Activated CD4-positive, alpha-beta T cell treated with anti-CD3 and anti-CD28 coated beads for 36 hours (primary cell): ENCODE measurements around the gene NSL1. TPM values are rescaled to one million over a fixed set of nuclear protein-coding genes. Genes with fewer than 3 reads are reported as not detected.
A peak's percentile ranks its signal among the peaks of the same experiment; 100 is the strongest.

Source experiments
- ATAC-seq: fragments of 200-7000 bp; cut with Tn5 transposase; one replicate; pipeline ENCODE4 v1.10.0; 2021; ENCODE audit warnings: mild to moderate bottlenecking, moderate library complexity
- CTCF ChIA-PET: fragments of 350-600 bp; sonication (Branson Sonifier 250); formaldehyde crosslinking; loops from one replicate; lab custom pipeline; 2021; ENCODE audit warnings: antibody characterized with exemption; lab: Charles Lee
- POLR2A ChIA-PET: fragments of 350-600 bp; sonication (Branson Sonifier 250); formaldehyde crosslinking; loops from one replicate; lab custom pipeline; 2021; ENCODE audit warnings: antibody characterized with exemption, inconsistent platforms; lab: Charles Lee
- DNase-seq: peaks from one replicate; pipeline ENCODE4 v3.0.0-alpha.2; 2020
- H3K27ac Mint-ChIP-seq: one replicate; pipeline ENCODE4 v1.8.0; 2021; ENCODE audit warnings: mixed read lengths
- H3K27me3 Mint-ChIP-seq: one replicate; pipeline ENCODE4 v1.8.0; 2021; ENCODE audit warnings: mixed read lengths
- H3K36me3 Mint-ChIP-seq: one replicate; pipeline ENCODE4 v1.8.0; 2021; ENCODE audit warnings: low read depth, mixed read lengths
- H3K4me1 Mint-ChIP-seq: one replicate; pipeline ENCODE4 v1.8.0; 2021; ENCODE audit warnings: mixed read lengths
- H3K4me3 Mint-ChIP-seq: one replicate; pipeline ENCODE4 v1.8.0; 2021; ENCODE audit warnings: mild to moderate bottlenecking, moderate library complexity, mixed read lengths
- H3K9me3 Mint-ChIP-seq: one replicate; pipeline ENCODE4 v1.8.0; 2021; ENCODE audit warnings: low read depth, mixed read lengths
- intact Hi-C, 2 experiments: fragments of 100-400 bp; cut with DNase I in 1 of 2; cut with micrococcal nuclease in 1 of 2; formaldehyde crosslinking; loops; one replicate each; pipeline versions ENCODE4 v1.14.2 to v1.15.1; 2022 to 2024; cut with DNase I, micrococcal nuclease
- total RNA-seq, 2 experiments: library from RNA; stranded (reverse); gene quantifications; one replicate each; pipeline ENCODE4 v1.2.3, GENCODE V29; 2021

Gene NSL1
- total RNA-seq, 2 experiments from 2014 or later = 39.2 to 40.9 TPM

- ATAC-seq (no peak), DNase-seq (no peak)
- Mint-ChIP-seq H3K27me3 (no peaks in the 10 kb centered on the region), H3K36me3 (peaks cover under 1% of the 10 kb centered on the region), H3K4me3 (no peak overlapping the region), H3K4me1 (peaks cover 4% of the 10 kb centered on the region), H3K27ac (no peak overlapping the region), H3K9me3 (peaks cover 10% of the 10 kb centered on the region)
- intact Hi-C loops = no loop called here
- CTCF ChIA-PET = interaction anchor here (0.6 to 1.3 kb wide), 2 partner anchors 8 to 365 kb away, joined by 3 read pairs; no protein-coding TSS in a partner anchor
- POLR2A ChIA-PET = no interaction called here
These were observed 29.4 kb upstream of the NSL1 start for GRCh38 chr1:212820969-212821368.

GRCh38 chr1:212819726-212820125 lies 28.1 kb upstream of the NSL1 start:
- Mint-ChIP-seq H3K36me3 (no peaks in the 10 kb centered on the region), H3K9me3 (peaks cover 3% of the 10 kb centered on the region), H3K4me3 (no peak overlapping the region), H3K27me3 (no peaks in the 10 kb centered on the region), H3K4me1 (peaks cover 4% of the 10 kb centered on the region), H3K27ac (no peak overlapping the region)
- intact Hi-C loops = no loop called here
- ATAC-seq = no peak
- ChIA-PET CTCF (interaction anchor here (0.8 to 1.1 kb wide), 2 partner anchors 38 to 363 kb away, joined by 3 read pairs; no protein-coding TSS in a partner anchor), POLR2A (no interaction called here)
- DNase-seq = no peak

GRCh38 chr1:212816567-212817278 lies 25.1 kb upstream of the NSL1 start:
- intact Hi-C loops = no loop called here
- ChIA-PET POLR2A (interaction anchor here (0.6 kb wide), 1 partner anchor 11 kb away, joined by 3 read pairs; no protein-coding TSS in a partner anchor), CTCF (interaction anchor here (1.2 kb wide), 1 partner anchor 178 kb away, joined by 3 read pairs; no protein-coding TSS in a partner anchor)
- Mint-ChIP-seq H3K4me3 (no peak overlapping the region), H3K9me3 (no peaks in the 10 kb centered on the region), H3K4me1 (peaks cover 4% of the 10 kb centered on the region), H3K36me3 (no peaks in the 10 kb centered on the region), H3K27me3 (no peaks in the 10 kb centered on the region), H3K27ac (no peak overlapping the region)
- ATAC-seq (no peak), DNase-seq (no peak)

- Mint-ChIP-seq H3K36me3 (no peaks in the 10 kb centered on the region), H3K27ac (no peak overlapping the region), H3K4me3 (no peak overlapping the region), H3K27me3 (no peaks in the 10 kb centered on the region), H3K4me1 (peaks cover 3% of the 10 kb centered on the region), H3K9me3 (no peaks in the 10 kb centered on the region)
- ATAC-seq = no peak
- ChIA-PET CTCF (interaction anchor here (0.7 to 2.2 kb wide), 9 partner anchors 9 to 180 kb away, joined by 3 to 17 read pairs (median 4); no protein-coding TSS in a partner anchor), POLR2A (no interaction called here)
- DNase-seq = peak; percentile 10
- intact Hi-C loops = loop anchor here (1.0 to 5.0 kb wide), 3 partner anchors 68 to 181 kb away; no protein-coding TSS in a partner anchor
These were observed 23.2 kb upstream of the NSL1 start for GRCh38 chr1:212814537-212815334.

GRCh38 chr1:212805767-212806166 lies 14.2 kb upstream of the NSL1 start:
- CTCF ChIA-PET = interaction anchor here (0.6 to 2.3 kb wide), 3 partner anchors 9 to 210 kb away, joined by 3 to 7 read pairs (median 3); no protein-coding TSS in a partner anchor

GRCh38 chr1:212797681-212798080 lies 6.1 kb upstream of the NSL1 start:
- ChIA-PET CTCF (no interaction called here), POLR2A (no interaction called here)
- DNase-seq (no peak), ATAC-seq (no peak)
- Mint-ChIP-seq H3K9me3 (no peaks in the 10 kb centered on the region), H3K4me3 (no peak overlapping the region), H3K27me3 (no peaks in the 10 kb centered on the region), H3K27ac (no peak overlapping the region), H3K36me3 (peaks cover 24% of the 10 kb centered on the region), H3K4me1 (peaks cover 16% of the 10 kb centered on the region)
- intact Hi-C loops = no loop called here

More at GRCh38 chr1:212805767-212806166, 14.2 kb upstream of the NSL1 start:
- Mint-ChIP-seq H3K9me3 (no peaks in the 10 kb centered on the region), H3K27me3 (no peaks in the 10 kb centered on the region), H3K36me3 (peaks cover 13% of the 10 kb centered on the region), H3K4me1 (no peaks in the 10 kb centered on the region), H3K4me3 (no peak overlapping the region), H3K27ac (no peak overlapping the region)
- no peak for ATAC-seq
- POLR2A ChIA-PET = interaction anchor here (0.6 kb wide), 1 partner anchor 328 kb away, joined by 4 read pairs; no protein-coding TSS in a partner anchor
- intact Hi-C loops = no loop called here
- DNase-seq = no peak

- H3K4me3 Mint-ChIP-seq = no peak overlapping the region
- DNase-seq (no peak), ATAC-seq (no peak)
- ChIA-PET POLR2A (no interaction called here), CTCF (interaction anchor here (0.6 to 3.0 kb wide), 5 partner anchors 10 to 337 kb away, joined by 3 to 13 read pairs (median 3); no protein-coding TSS in a partner anchor)
- intact Hi-C loops = loop anchor here (5.0 kb wide), 2 partner anchors 203 to 258 kb away; partner anchors contain the start of gene RPS6KC1 (in 1 of the 2)
- no peaks in the 10 kb centered on the region for H3K9me3 Mint-ChIP-seq
- peak overlapping the region; percentile 55 for H3K27ac Mint-ChIP-seq
- peaks cover 30% of the 10 kb centered on the region for H3K36me3 Mint-ChIP-seq
- no peaks in the 10 kb centered on the region for H3K27me3 Mint-ChIP-seq
- peaks cover 33% of the 10 kb centered on the region for H3K4me1 Mint-ChIP-seq
These were observed 3.0 kb upstream of the NSL1 start for GRCh38 chr1:212794561-212795014.

- Mint-ChIP-seq H3K4me3 (peak overlapping the region; percentile 99), H3K27me3 (no peaks in the 10 kb centered on the region), H3K4me1 (peaks cover 43% of the 10 kb centered on the region), H3K27ac (peak overlapping the region; percentile 94), H3K9me3 (no peaks in the 10 kb centered on the region), H3K36me3 (peaks cover 25% of the 10 kb centered on the region)
- intact Hi-C loops = loop anchor here (5.0 kb wide), 2 partner anchors 205 to 260 kb away; partner anchors contain the start of gene RPS6KC1 (in 1 of the 2)
- ChIA-PET POLR2A (interaction anchor here (0.6 kb wide), 1 partner anchor 24 kb away, joined by 4 read pairs; no protein-coding TSS in a partner anchor), CTCF (interaction anchor here (0.6 to 12.6 kb wide), 8 partner anchors 10 to 252 kb away, joined by 3 to 88 read pairs (median 3); no protein-coding TSS in a partner anchor)
- DNase-seq (no peak), ATAC-seq (no peak)
These were observed 875 bp upstream of the NSL1 start for GRCh38 chr1:212792396-212792908.

GRCh38 chr1:212791261-212791675 lies 309 bp downstream of the NSL1 start:
- ChIA-PET POLR2A (interaction anchor here (0.6 kb wide), 2 partner anchors 313 to 629 kb away, joined by 3 to 4 read pairs; no protein-coding TSS in a partner anchor), CTCF (interaction anchor here (0.5 to 12.6 kb wide), 16 partner anchors 9 to 315 kb away, joined by 3 to 88 read pairs (median 5); partner anchors contain the start of gene BATF3)
- no peaks in the 10 kb centered on the region for H3K9me3 Mint-ChIP-seq
- peak overlapping the region; percentile 99 for H3K4me3 Mint-ChIP-seq
- DNase-seq (no peak), ATAC-seq (peak; percentile 76)
- no peaks in the 10 kb centered on the region for H3K27me3 Mint-ChIP-seq
- intact Hi-C loops = loop anchor here (1.0 to 5.0 kb wide), 11 partner anchors 67 to 756 kb away; partner anchors contain the start of genes ANGEL2 (in 2 of the 2), FLVCR1 (in 2 of the 2), RPS6KC1 (in 2 of the 2) and ATF3 (in 1 of the 2)
- peak overlapping the region; percentile 94 for H3K27ac Mint-ChIP-seq
- peaks cover 22% of the 10 kb centered on the region for H3K36me3 Mint-ChIP-seq
- peaks cover 43% of the 10 kb centered on the region for H3K4me1 Mint-ChIP-seq

GRCh38 chr1:212785871-212786270 lies 5.7 kb downstream of the NSL1 start:
- ATAC-seq (no peak), DNase-seq (no peak)
- no peak overlapping the region for H3K27ac Mint-ChIP-seq
- H3K36me3 Mint-ChIP-seq = peaks cover 38% of the 10 kb centered on the region
- peaks cover 44% of the 10 kb centered on the region for H3K4me1 Mint-ChIP-seq
- CTCF ChIA-PET = interaction anchor here (0.6 to 12.6 kb wide), 7 partner anchors 14 to 284 kb away, joined by 3 to 88 read pairs (median 3); partner anchors contain the start of gene BATF3
- intact Hi-C loops = no loop called here
- no peaks in the 10 kb centered on the region for H3K27me3 Mint-ChIP-seq
- H3K9me3 Mint-ChIP-seq = no peaks in the 10 kb centered on the region
- no peak overlapping the region for H3K4me3 Mint-ChIP-seq
- POLR2A ChIA-PET = interaction anchor here (0.6 kb wide), 1 partner anchor 230 kb away, joined by 3 read pairs; no protein-coding TSS in a partner anchor
